ENCODE measurements around the gene VWF. TPM values are rescaled to one million over a fixed set of nuclear protein-coding genes. Genes with fewer than 3 reads are reported as not detected.

The VWF gene
- total RNA-seq, 4 donors from 2014 or later, result 78.8 to 118 (median 101) TPM

DNA sequence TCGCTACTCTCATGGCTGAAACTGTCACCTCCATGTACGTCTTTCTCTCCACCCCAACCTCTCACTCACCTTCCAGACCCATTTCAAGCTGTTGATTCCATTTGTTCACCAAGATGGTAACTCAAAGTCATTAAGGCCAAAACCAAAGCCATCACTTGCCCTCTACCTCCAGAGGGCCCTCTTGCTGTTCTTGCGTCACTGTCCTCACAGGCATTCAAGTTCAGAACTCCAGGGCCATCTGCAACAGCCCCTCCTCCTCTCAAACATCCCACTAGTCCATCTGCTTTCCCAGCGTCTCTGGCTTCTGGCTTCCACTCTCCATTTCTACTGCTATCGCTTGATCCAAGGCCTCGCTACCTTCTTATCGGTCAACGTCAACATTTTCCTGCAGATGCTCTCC lies 74.5 kb downstream of the VWF start:
- no peak for TF ChIP-seq POLR2A (IDR thresholded peaks at IDR 0.05)
- TF ChIP-seq, protein P1, sequence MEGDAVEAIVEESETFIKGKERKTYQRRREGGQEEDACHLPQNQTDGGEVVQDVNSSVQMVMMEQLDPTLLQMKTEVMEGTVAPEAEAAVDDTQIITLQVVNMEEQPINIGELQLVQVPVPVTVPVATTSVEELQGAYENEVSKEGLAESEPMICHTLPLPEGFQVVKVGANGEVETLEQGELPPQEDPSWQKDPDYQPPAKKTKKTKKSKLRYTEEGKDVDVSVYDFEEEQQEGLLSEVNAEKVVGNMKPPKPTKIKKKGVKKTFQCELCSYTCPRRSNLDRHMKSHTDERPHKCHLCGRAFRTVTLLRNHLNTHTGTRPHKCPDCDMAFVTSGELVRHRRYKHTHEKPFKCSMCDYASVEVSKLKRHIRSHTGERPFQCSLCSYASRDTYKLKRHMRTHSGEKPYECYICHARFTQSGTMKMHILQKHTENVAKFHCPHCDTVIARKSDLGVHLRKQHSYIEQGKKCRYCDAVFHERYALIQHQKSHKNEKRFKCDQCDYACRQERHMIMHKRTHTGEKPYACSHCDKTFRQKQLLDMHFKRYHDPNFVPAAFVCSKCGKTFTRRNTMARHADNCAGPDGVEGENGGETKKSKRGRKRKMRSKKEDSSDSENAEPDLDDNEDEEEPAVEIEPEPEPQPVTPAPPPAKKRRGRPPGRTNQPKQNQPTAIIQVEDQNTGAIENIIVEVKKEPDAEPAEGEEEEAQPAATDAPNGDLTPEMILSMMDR (IDR thresholded peaks at IDR 0.05 in 4 of 5, conservative IDR thresholded peaks at IDR 0.05 in 1 of 5), result no peak
- Histone ChIP-seq H3K36me3 (no peaks in the 10 kb centered on the region), H3K4me1 (no peaks in the 10 kb centered on the region), H3K27ac (no peak overlapping the region), H3K27me3 (peaks cover 0 to 3% (median 2%) of the 10 kb centered on the region in 3 donors), H3K4me3 (no peak overlapping the region), H3K9me3 (no peaks in the 10 kb centered on the region)
- in situ Hi-C loops (cut with MboI; ENCODE audit: low sequenced_read_pairs in 4 of 4), result loop anchor here in 2 of 4 donors (10.0 kb wide), 1 partner anchor 65 kb away; no protein-coding TSS in a partner anchor
- intact Hi-C loops (cut with DNase I; ENCODE audit: low total_unique reads), result no loop called here
- no peak for DNase-seq
- no peak for ATAC-seq

DNA sequence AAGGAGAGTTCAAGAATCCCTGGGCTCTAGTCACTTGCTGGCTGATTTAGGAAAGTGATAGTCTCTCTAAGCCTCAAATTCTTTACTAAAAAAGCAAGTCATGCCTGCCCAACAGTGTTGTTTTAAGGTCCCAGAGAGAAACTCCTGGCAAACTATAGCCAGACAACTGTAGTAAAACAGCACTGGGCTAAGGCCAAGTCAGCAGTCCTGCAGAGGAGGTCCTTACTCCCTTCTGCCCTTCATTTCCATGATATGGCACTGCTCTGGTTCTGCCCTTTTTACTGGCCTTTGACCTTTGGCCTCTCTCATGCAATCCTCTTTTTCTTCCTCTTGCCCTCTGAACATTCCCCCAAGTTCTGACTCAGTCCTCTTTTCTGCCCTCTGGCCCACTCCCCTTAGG lies 74.9 kb downstream of the VWF start:
- no peak for DNase-seq
- Histone ChIP-seq H3K4me3 (no peak overlapping the region), H3K9me3 (no peaks in the 10 kb centered on the region), H3K36me3 (no peaks in the 10 kb centered on the region), H3K27ac (no peak overlapping the region), H3K27me3 (peaks cover 0 to 2% (median 0%) of the 10 kb centered on the region in 3 donors), H3K4me1 (no peaks in the 10 kb centered on the region)
- intact Hi-C loops (cut with DNase I; ENCODE audit: low total_unique reads), result no loop called here
- TF ChIP-seq POLR2A (IDR thresholded peaks at IDR 0.05), result no peak
- TF ChIP-seq, protein P1 (IDR thresholded peaks at IDR 0.05 in 4 of 5, conservative IDR thresholded peaks at IDR 0.05 in 1 of 5), result no peak
- no peak for ATAC-seq
- in situ Hi-C loops (cut with MboI; ENCODE audit: low sequenced_read_pairs in 4 of 4), result loop anchor here in 2 of 4 donors (10.0 kb wide), 1 partner anchor 65 kb away; no protein-coding TSS in a partner anchor

DNA sequence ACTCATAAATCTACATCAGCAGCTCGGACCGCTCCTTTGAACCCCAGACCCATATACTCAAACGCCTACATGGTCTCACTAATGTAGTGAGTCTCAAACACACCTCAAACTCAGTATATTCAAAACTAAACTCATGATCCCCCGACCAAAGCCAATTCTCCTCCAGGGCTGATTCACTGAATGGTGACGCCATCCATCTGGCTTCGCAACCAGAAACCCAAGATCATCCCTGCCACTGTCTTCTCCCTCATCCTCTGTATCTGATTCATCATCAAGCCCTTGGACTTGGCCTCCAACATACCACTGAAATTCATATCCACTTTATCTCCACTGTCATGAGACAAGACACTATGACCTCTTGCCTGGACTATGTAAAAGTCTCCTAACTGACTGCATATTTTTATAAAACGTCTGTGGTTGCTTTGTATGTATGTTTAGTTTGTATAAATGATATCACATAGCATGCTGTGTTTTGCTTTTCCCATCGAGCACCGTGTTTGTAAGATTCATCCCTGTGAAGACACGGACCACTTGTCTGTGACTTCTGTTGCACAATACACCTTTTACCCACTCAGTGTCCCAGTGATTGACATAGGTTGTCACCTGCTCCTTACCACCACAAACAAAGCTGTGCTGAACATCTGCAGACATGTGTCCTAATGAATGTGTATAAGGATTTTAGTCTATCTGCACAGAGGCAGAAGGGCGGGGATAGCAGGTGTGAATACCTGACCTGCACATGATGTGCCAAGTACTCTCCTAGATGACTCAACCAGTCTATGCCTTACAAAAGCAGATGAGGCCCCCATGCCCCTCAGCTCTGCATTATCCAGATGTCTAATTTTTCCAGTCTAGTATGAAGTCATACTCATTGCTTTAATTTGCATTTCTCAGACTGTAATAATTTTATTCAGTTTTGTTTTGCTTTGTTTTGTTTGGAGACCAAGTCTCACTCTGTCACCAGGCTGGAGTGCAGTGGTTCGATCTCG lies 76.9 kb downstream of the VWF start:
- no peaks in the 10 kb centered on the region for H3K9me3 ChIP-seq
- ATAC-seq, result no peak

DNA sequence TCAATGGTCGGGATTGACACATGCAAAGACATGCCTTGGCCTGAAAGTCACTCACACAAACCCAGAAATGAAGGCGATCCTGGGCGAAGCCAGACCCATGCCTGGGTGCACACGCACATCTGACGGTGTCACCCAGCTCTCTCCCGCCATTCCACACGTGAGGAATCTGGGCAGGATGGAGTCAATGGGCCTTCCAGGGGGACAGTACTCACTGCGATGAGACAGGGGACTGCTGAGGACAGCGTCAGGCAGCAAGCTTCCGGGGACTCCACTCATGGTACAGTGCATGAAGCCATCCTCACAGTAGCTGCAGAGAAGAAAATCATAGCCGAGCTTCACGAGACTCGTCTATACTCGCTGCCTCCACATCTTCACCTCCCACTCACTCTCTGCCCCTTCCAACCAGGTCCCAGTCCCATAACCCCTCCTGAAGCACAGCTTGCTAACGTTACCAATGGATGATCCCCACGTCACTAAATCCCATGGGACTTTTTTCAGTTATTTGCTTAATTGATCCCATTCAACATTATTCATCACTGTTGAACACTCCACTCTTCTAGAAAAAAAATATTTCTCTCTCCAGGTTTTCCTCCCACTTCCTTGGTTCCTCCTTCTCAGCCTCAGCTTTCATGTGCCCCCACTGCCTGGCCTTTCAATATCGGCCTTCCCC lies 77.8 kb downstream of the VWF start:
- H3K27ac ChIP-seq, result no peak overlapping the region
- ATAC-seq (no peak), DNase-seq (no peak)
- intact Hi-C loops (cut with DNase I; ENCODE audit: low total_unique reads) (no loop called here), in situ Hi-C loops (cut with MboI; ENCODE audit: low sequenced_read_pairs in 4 of 4) (loop anchor here in 2 of 4 donors (10.0 kb wide), 1 partner anchor 62 kb away; no protein-coding TSS in a partner anchor)
- H3K4me3 ChIP-seq, result no peak overlapping the region
- no peak for TF ChIP-seq POLR2A (IDR thresholded peaks at IDR 0.05)
- TF ChIP-seq, protein P1 (IDR thresholded peaks at IDR 0.05 in 4 of 5, conservative IDR thresholded peaks at IDR 0.05 in 1 of 5), result no peak
- no peaks in the 10 kb centered on the region for H3K27me3 ChIP-seq
- H3K4me1 ChIP-seq, result no peaks in the 10 kb centered on the region
- H3K36me3 ChIP-seq, result no peaks in the 10 kb centered on the region
- H3K9me3 ChIP-seq, result no peaks in the 10 kb centered on the region

More for the DNA sequence above, 76.9 kb downstream of the VWF start:
- in situ Hi-C loops (cut with MboI; ENCODE audit: low sequenced_read_pairs in 4 of 4), result loop anchor here in 2 of 4 donors (10.0 kb wide), 1 partner anchor 63 kb away; no protein-coding TSS in a partner anchor
- H3K27me3 ChIP-seq, result peaks cover 0 to 2% (median 0%) of the 10 kb centered on the region in 3 donors
- H3K4me3 ChIP-seq, result no peak overlapping the region
- no peak overlapping the region for H3K27ac ChIP-seq
- no peak for DNase-seq
- no peaks in the 10 kb centered on the region for H3K36me3 ChIP-seq
- no peaks in the 10 kb centered on the region for H3K4me1 ChIP-seq
- TF ChIP-seq, protein P1 (IDR thresholded peaks at IDR 0.05 in 4 of 5, conservative IDR thresholded peaks at IDR 0.05 in 1 of 5), result no peak
- no peak for TF ChIP-seq POLR2A (IDR thresholded peaks at IDR 0.05)
- intact Hi-C loops (cut with DNase I; ENCODE audit: low total_unique reads), result no loop called here

Measured in gastrocnemius medialis (tissue), 4 donors.